Vagina (tissue), 2 donors: ENCODE results near the gene RFWD3. TPM values are rescaled to one million over a fixed set of nuclear protein-coding genes. Genes with fewer than 3 reads are reported as not detected.
"Not testable (repeated sequence)": the region's sequence is repeated elsewhere in the genome, so short reads cannot be mapped to it uniquely, and the experiment has no call there.

Experiments used
- DNase-seq, 2 donors: peaks; one replicate each; pipeline ENCODE4 v3.0.0-alpha.2; 2017; ENCODE audit errors: extremely low spot score in 2 of 2
- H3K27ac ChIP-seq: fragments of 200-600 bp; sonication (generic); one replicate; pipeline ENCODE4 v1.5.1; 2019
- H3K27me3 ChIP-seq: fragments of 200-600 bp; sonication (generic); one replicate; pipeline ENCODE4 v1.5.1; 2019
- H3K36me3 ChIP-seq, 2 donors: fragments of 200-600 bp; sonication (generic); one replicate each; pipeline ENCODE4 v1.5.1; 2017 to 2019
- H3K4me1 ChIP-seq: fragments of 200-600 bp; sonication (generic); one replicate; pipeline ENCODE4 v1.5.1; 2019
- H3K4me3 ChIP-seq, 2 donors: fragments of 200-600 bp; sonication (generic); 1 replicate in 1 of 2; 2 replicates in 1 of 2; pipeline ENCODE4 v1.5.1; 2016 to 2019
- H3K9me3 ChIP-seq: fragments of 200-600 bp; sonication (generic); one replicate; pipeline ENCODE4 v1.5.1; 2019
- POLR2A ChIP-seq, 2 donors: fragments of 450-650 bp; IDR thresholded peaks; one replicate each; pipeline ENCODE4 v1.6.1; 2017; ENCODE audit warnings: antibody characterized with exemption in 2 of 2, mild to moderate bottlenecking in 2 of 2, moderate library complexity in 2 of 2
- POLR2AphosphoS5 ChIP-seq, 2 donors: sonication (generic); formaldehyde crosslinking; IDR thresholded peaks; one replicate each; pipeline ENCODE4 v1.9.0; 2017; ENCODE audit warnings: antibody characterized with exemption in 2 of 2, mild to moderate bottlenecking in 2 of 2, low read depth in 1 of 2; ENCODE audit not compliant: insufficient read depth in 1 of 2
- intact Hi-C: fragments of 100-400 bp; cut with DNase I; formaldehyde crosslinking; loops from one replicate; pipeline ENCODE4 v1.15.1; 2023
- total RNA-seq: library from RNA; depleted of rRNA; stranded (reverse); fragments of >200 nt; gene quantifications from one replicate; pipeline ENCODE4 v1.2.3, GENCODE V29; 2016
- TF ChIP-seq, protein P1 (sequence below), 3 experiments: fragments of 450-650 bp in 2 of 3; fragments of 200-600 bp in 1 of 3; sonication (generic) in 1 of 3; IDR thresholded peaks; one replicate each; pipeline ENCODE4 v1.5.1; 2017 to 2019; ENCODE audit warnings: antibody characterized with exemption in 3 of 3, mild to moderate bottlenecking in 2 of 3, moderate library complexity in 2 of 3

RFWD3 gene
- total RNA-seq, 1 donor from 2014 or later = 36.3 TPM

- Histone ChIP-seq H3K27me3 (no peaks in the 10 kb centered on the region), H3K9me3 (no peaks in the 10 kb centered on the region), H3K36me3 (peaks cover 0 to 10% of the 10 kb centered on the region in 2 donors), H3K4me1 (no peaks in the 10 kb centered on the region), H3K27ac (no peak overlapping the region), H3K4me3 (no peak overlapping the region)
- intact Hi-C loops = no loop called here
- DNase-seq = no peak
- TF ChIP-seq POLR2A (IDR thresholded peaks at IDR 0.05) (no peak), POLR2AphosphoS5 (IDR thresholded peaks at IDR 0.05; ENCODE audit: insufficient read depth in 1 of 2, low read depth in 1 of 2) (no peak)
- TF ChIP-seq, protein P1, sequence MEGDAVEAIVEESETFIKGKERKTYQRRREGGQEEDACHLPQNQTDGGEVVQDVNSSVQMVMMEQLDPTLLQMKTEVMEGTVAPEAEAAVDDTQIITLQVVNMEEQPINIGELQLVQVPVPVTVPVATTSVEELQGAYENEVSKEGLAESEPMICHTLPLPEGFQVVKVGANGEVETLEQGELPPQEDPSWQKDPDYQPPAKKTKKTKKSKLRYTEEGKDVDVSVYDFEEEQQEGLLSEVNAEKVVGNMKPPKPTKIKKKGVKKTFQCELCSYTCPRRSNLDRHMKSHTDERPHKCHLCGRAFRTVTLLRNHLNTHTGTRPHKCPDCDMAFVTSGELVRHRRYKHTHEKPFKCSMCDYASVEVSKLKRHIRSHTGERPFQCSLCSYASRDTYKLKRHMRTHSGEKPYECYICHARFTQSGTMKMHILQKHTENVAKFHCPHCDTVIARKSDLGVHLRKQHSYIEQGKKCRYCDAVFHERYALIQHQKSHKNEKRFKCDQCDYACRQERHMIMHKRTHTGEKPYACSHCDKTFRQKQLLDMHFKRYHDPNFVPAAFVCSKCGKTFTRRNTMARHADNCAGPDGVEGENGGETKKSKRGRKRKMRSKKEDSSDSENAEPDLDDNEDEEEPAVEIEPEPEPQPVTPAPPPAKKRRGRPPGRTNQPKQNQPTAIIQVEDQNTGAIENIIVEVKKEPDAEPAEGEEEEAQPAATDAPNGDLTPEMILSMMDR (IDR thresholded peaks at IDR 0.05) = no peak
Measured at GRCh38 chr16:74682556-74682955, 15.9 kb upstream of the RFWD3 start.

GRCh38 chr16:74680681-74681080 is 14.0 kb upstream of the RFWD3 start:
- Histone ChIP-seq H3K36me3 (peaks cover 0 to 17% of the 10 kb centered on the region in 2 donors), H3K9me3 (no peaks in the 10 kb centered on the region), H3K27ac (no peak overlapping the region), H3K4me3 (no peak overlapping the region), H3K4me1 (no peaks in the 10 kb centered on the region), H3K27me3 (no peaks in the 10 kb centered on the region)
- intact Hi-C loops = no loop called here
- no peak for DNase-seq
- TF ChIP-seq, protein P1 (IDR thresholded peaks at IDR 0.05) = no peak
- TF ChIP-seq POLR2A (IDR thresholded peaks at IDR 0.05) (no peak), POLR2AphosphoS5 (IDR thresholded peaks at IDR 0.05; ENCODE audit: insufficient read depth in 1 of 2, low read depth in 1 of 2) (no peak)

- Histone ChIP-seq H3K36me3 (peaks cover 0 to 20% of the 10 kb centered on the region in 2 donors), H3K9me3 (no peaks in the 10 kb centered on the region), H3K27me3 (no peaks in the 10 kb centered on the region), H3K27ac (no peak overlapping the region), H3K4me1 (no peaks in the 10 kb centered on the region), H3K4me3 (no peak overlapping the region)
- TF ChIP-seq, protein P1 (IDR thresholded peaks at IDR 0.05) = no peak
- no peak for TF ChIP-seq POLR2AphosphoS5 (IDR thresholded peaks at IDR 0.05; ENCODE audit: insufficient read depth in 1 of 2, low read depth in 1 of 2)
- TF ChIP-seq POLR2A (IDR thresholded peaks at IDR 0.05) = no peak
- no peak for DNase-seq
- intact Hi-C loops = no loop called here
Measured at GRCh38 chr16:74679983-74680382, 13.3 kb upstream of the RFWD3 start.

- TF ChIP-seq, protein P1 (IDR thresholded peaks at IDR 0.05) = no peak
- TF ChIP-seq POLR2AphosphoS5 (IDR thresholded peaks at IDR 0.05; ENCODE audit: insufficient read depth in 1 of 2, low read depth in 1 of 2) (no peak), POLR2A (IDR thresholded peaks at IDR 0.05) (no peak)
- Histone ChIP-seq H3K27ac (no peak overlapping the region), H3K36me3 (peaks cover 0 to 28% of the 10 kb centered on the region in 2 donors), H3K9me3 (no peaks in the 10 kb centered on the region), H3K4me1 (no peaks in the 10 kb centered on the region), H3K27me3 (no peaks in the 10 kb centered on the region), H3K4me3 (no peak overlapping the region)
- DNase-seq = no peak
- intact Hi-C loops = no loop called here
Measured at GRCh38 chr16:74677868-74678267, 11.2 kb upstream of the RFWD3 start.

DNA sequence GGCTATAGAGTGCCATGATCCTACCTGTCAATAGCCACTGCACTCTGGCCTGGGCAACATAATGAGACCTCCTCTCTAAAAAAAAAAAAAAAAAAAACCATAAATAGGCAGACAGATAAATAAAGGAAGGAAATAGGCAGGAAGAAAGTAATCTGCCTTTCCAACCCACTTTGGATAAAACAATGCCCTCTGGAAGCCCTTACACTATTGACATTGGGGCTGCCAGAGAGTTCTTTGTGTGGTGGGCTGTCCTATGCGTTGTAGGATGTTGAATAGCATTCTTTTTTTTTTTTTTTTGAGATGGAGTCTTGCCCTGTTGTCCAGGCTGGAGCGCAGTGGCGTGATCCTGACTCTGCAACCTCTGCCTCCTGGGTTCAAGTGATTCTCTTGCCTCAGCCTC is 7.2 kb upstream of the RFWD3 start:
- no peak for DNase-seq
- no peaks in the 10 kb centered on the region for H3K9me3 ChIP-seq
- no peak overlapping the region for H3K4me3 ChIP-seq
- H3K27me3 ChIP-seq = no peaks in the 10 kb centered on the region
- peaks cover 0 to 23% of the 10 kb centered on the region in 2 donors for H3K36me3 ChIP-seq
- intact Hi-C loops = no loop called here
- H3K27ac ChIP-seq = no peak overlapping the region
- no peaks in the 10 kb centered on the region for H3K4me1 ChIP-seq
- TF ChIP-seq POLR2AphosphoS5 (IDR thresholded peaks at IDR 0.05; ENCODE audit: insufficient read depth in 1 of 2, low read depth in 1 of 2) (no peak), POLR2A (IDR thresholded peaks at IDR 0.05) (no peak)

GRCh38 chr16:74668877-74669276 is 2.2 kb upstream of the RFWD3 start:
- H3K36me3 ChIP-seq, intact Hi-C loops, H3K9me3 ChIP-seq, DNase-seq, H3K27me3 ChIP-seq, H3K27ac ChIP-seq, H3K4me3 ChIP-seq: not testable (repeated sequence)
- H3K4me1 ChIP-seq = peaks cover 18% of the 10 kb centered on the region
